SK-N-SH (cell line): ENCODE data around the gene TMEM202.

Source experiments
- CTCF ChIP-seq: fragments of 200-600 bp; sonication (generic); IDR thresholded peaks from 2 replicates; pipeline ENCODE4 v1.6.1; 2017; ENCODE audit warnings: antibody characterized with exemption, mild to moderate bottlenecking, moderate library complexity
- GABPA ChIP-seq: IDR thresholded peaks from 2 replicates; pipeline ENCODE4 v1.4.0; 2012; ENCODE audit warnings: low read depth, mild to moderate bottlenecking
- NRF1 ChIP-seq: IDR thresholded peaks from 2 replicates; pipeline ENCODE4 v1.6.1; 2012; ENCODE audit warnings: low read depth, mild to moderate bottlenecking, low read length
- USF2 ChIP-seq: fragments of 150-350 bp; IDR thresholded peaks from 2 replicates; pipeline ENCODE4 v1.6.1; 2017; ENCODE audit warnings: antibody characterized with exemption, low read length, low read depth, borderline replicate concordance

GRCh38 chr15:72456684-72457083, 58.6 kb downstream of the TMEM202 start:
- TF ChIP-seq USF2 = no peak
- TF ChIP-seq GABPA = no peak
- no peak for TF ChIP-seq CTCF
- TF ChIP-seq NRF1 = no peak
